Mucosa of descending colon (tissue), 3 donors: ENCODE measurements around the gene COL9A1. TPM values are rescaled to one million over a fixed set of nuclear protein-coding genes. Genes with fewer than 3 reads are reported as not detected.
"Not testable (repeated sequence)": the region's sequence is repeated elsewhere in the genome, so short reads cannot be mapped to it uniquely, and the experiment has no call there.

Experiments
- ATAC-seq: fragments of 200-7000 bp; cut with Tn5 transposase; one replicate; pipeline ENCODE4 v1.9.1; 2020; ENCODE audit warnings: mild to moderate bottlenecking, moderate library complexity
- DNase-seq, 3 donors: peaks; one replicate each; pipeline ENCODE4 v3.0.0-alpha.2; 2020
- H3K36me3 ChIP-seq: fragments of 200-600 bp; one replicate; pipeline ENCODE4 v1.8.0; 2021; ENCODE audit warnings: low read depth, mild to moderate bottlenecking
- H3K4me1 ChIP-seq: fragments of 200-600 bp; one replicate; pipeline ENCODE4 v1.8.0; 2021; ENCODE audit warnings: low read depth, mild to moderate bottlenecking
- H3K4me3 ChIP-seq: fragments of 200-600 bp; one replicate; pipeline ENCODE4 v1.8.0; 2021; ENCODE audit warnings: mild to moderate bottlenecking
- H3K9me3 ChIP-seq: fragments of 200-600 bp; one replicate; pipeline ENCODE4 v1.8.0; 2021; ENCODE audit warnings: mild to moderate bottlenecking
- CTCF ChIP-seq: fragments of 200-600 bp; IDR thresholded peaks from one replicate; pipeline ENCODE4 v1.8.0; 2022; ENCODE audit warnings: antibody characterized with exemption, mild to moderate bottlenecking
- intact Hi-C, 2 donors: fragments of 100-400 bp; cut with DNase I in 1 of 2; cut with micrococcal nuclease in 1 of 2; formaldehyde crosslinking; loops; one replicate each; pipeline versions ENCODE4 v1.11.0 to v1.11.1; 2022; cut with DNase I, micrococcal nuclease
- long read RNA-seq, 2 donors: library from polyadenylated mRNA; unstranded; transcript quantifications; one replicate each; pipeline ENCODE4 v2.0.0, GENCODE V29; 2019 to 2021
- total RNA-seq, 3 donors: library from RNA; stranded (reverse); fragmentation: NEBNext Ultra II Directional in 2 of 3; extraction: Animal tissue kit (Norgen Biotek cat#: 25700) in 2 of 3; gene quantifications; one replicate each; pipeline versions ENCODE4 v1.2.1 to v1.2.4, GENCODE V29; 2021 to 2023
- donor health status: DM: no; HTN: no; CAD: no; lungs with moderate emphysema.
- donor health status: DM: no; HTN: no; CAD: no.
- donor health status: DM: no; HTN: yes; CAD: no.

The COL9A1 gene
- 1 to 10 TPM in 1 of 3 donors, under 1 TPM in 2; 0.32 to 1.8 (median 0.96) TPM for total RNA-seq
- long read RNA-seq, donor 1 = 0 reads
- long read RNA-seq, donor 2, partial matches to known transcripts = 3 of 4 reads
- long read RNA-seq, donor 2, other reads (novel, unspliced or antisense) = 1 of 4 reads

GRCh38 chr6:70303034-70303525 is at the start of gene COL9A1:
TSS of gene COL9A1 (minus strand) at chr6:70303084. CDS start at chr6:70302924, 160 bp downstream.
- Histone ChIP-seq H3K36me3 (no peaks in the 10 kb centered on the region), H3K9me3 (no peaks in the 10 kb centered on the region)
- intact Hi-C loops = no loop called here

GRCh38 chr6:70351461-70351860 is 48.6 kb upstream of the COL9A1 start:
- Histone ChIP-seq H3K4me1 (no peaks in the 10 kb centered on the region), H3K4me3 (no peak overlapping the region), H3K36me3 (no peaks in the 10 kb centered on the region), H3K9me3 (no peaks in the 10 kb centered on the region)
- TF ChIP-seq CTCF = no peak
- ATAC-seq (no peak), DNase-seq (no peak)
- intact Hi-C loops = no loop called here

More at GRCh38 chr6:70303034-70303525, at the start of gene COL9A1:
- DNase-seq (no peak), ATAC-seq (no peak)
- no peak within 1 kb of the TSS for H3K4me3 ChIP-seq
- no peaks in the 10 kb centered on the region for H3K4me1 ChIP-seq
- no peak for TF ChIP-seq CTCF

GRCh38 chr6:70345619-70346018 is 42.7 kb upstream of the COL9A1 start:
- H3K36me3 ChIP-seq = no peaks in the 10 kb centered on the region
- no peak for ATAC-seq
- no peak for DNase-seq
- H3K4me1 ChIP-seq = no peaks in the 10 kb centered on the region
- no peak overlapping the region for H3K4me3 ChIP-seq
- H3K9me3 ChIP-seq = no peaks in the 10 kb centered on the region
- TF ChIP-seq CTCF = no peak
- intact Hi-C loops = no loop called here

- H3K36me3 ChIP-seq = no peaks in the 10 kb centered on the region
- DNase-seq (no peak), ATAC-seq (no peak)
- H3K4me3 ChIP-seq = no peak overlapping the region
- no peak for TF ChIP-seq CTCF
- peaks cover 4% of the 10 kb centered on the region for H3K9me3 ChIP-seq
- no peaks in the 10 kb centered on the region for H3K4me1 ChIP-seq
- intact Hi-C loops = no loop called here
Measured at GRCh38 chr6:70343313-70343712, 40.4 kb upstream of the COL9A1 start.

- H3K4me3 ChIP-seq, H3K4me1 ChIP-seq, H3K36me3 ChIP-seq, ATAC-seq, intact Hi-C loops, DNase-seq, H3K9me3 ChIP-seq: not testable (repeated sequence)
Measured at GRCh38 chr6:70339810-70340209, 36.9 kb upstream of the COL9A1 start.

- no peaks in the 10 kb centered on the region for H3K36me3 ChIP-seq
- H3K4me3 ChIP-seq = no peak overlapping the region
- H3K9me3 ChIP-seq = peaks cover 4% of the 10 kb centered on the region
- ATAC-seq = no peak
- TF ChIP-seq CTCF = no peak
- no peak for DNase-seq
- no peaks in the 10 kb centered on the region for H3K4me1 ChIP-seq
- intact Hi-C loops = no loop called here
Measured at GRCh38 chr6:70338775-70339174, 35.9 kb upstream of the COL9A1 start.
